Peyer's patch (tissue), 4 donors: ENCODE data around the gene EDC3. TPM values are rescaled to one million over a fixed set of nuclear protein-coding genes. Genes with fewer than 3 reads are reported as not detected.
"Not testable (repeated sequence)": the region's sequence is repeated elsewhere in the genome, so short reads cannot be mapped to it uniquely, and the experiment has no call there.

Experiments used
- DNase-seq, 3 donors: peaks; one replicate each; pipeline ENCODE4 v3.0.0-alpha.2; 2017 to 2019
- H3K27ac ChIP-seq, 4 donors: fragments of 200-600 bp; sonication (generic); one replicate each; pipeline ENCODE4 v1.5.1; 2016 to 2019
- H3K27me3 ChIP-seq, 2 donors: fragments of 200-600 bp; sonication (generic); one replicate each; pipeline ENCODE4 v1.5.1; 2019
- H3K36me3 ChIP-seq, 3 donors: fragments of 200-600 bp; sonication (generic); one replicate each; pipeline ENCODE4 v1.5.1; 2016 to 2019
- H3K4me1 ChIP-seq, 4 donors: fragments of 200-600 bp; sonication (generic); one replicate each; pipeline ENCODE4 v1.5.1; 2016 to 2019
- H3K4me3 ChIP-seq, 4 donors: fragments of 200-600 bp; sonication (generic); 1 replicate in 3 of 4; 2 replicates in 1 of 4; pipeline ENCODE4 v1.5.1; 2016 to 2019; ENCODE audit warnings: mild to moderate bottlenecking in 1 of 4
- H3K9me3 ChIP-seq, 4 donors: fragments of 200-600 bp; sonication (generic); one replicate each; pipeline ENCODE4 v1.5.1; 2016 to 2019; ENCODE audit warnings: mild to moderate bottlenecking in 1 of 4
- POLR2A ChIP-seq, 2 donors: fragments of 450-650 bp; IDR thresholded peaks; one replicate each; pipeline ENCODE4 v1.5.1; 2017; ENCODE audit warnings: antibody characterized with exemption in 2 of 2, mild to moderate bottlenecking in 2 of 2, moderate library complexity in 2 of 2
- total RNA-seq, 4 donors: library from RNA; depleted of rRNA; stranded (reverse); fragments of >200 nt; gene quantifications; one replicate each; pipeline ENCODE4 v1.1.0, GENCODE V29; 2016
- TF ChIP-seq, protein P1 (sequence below), 6 experiments: fragments of 450-650 bp in 4 of 6; fragments of 200-600 bp in 2 of 6; sonication (generic) in 1 of 6; IDR thresholded peaks; one replicate each; pipeline ENCODE4 v1.5.1; 2017 to 2019; ENCODE audit warnings: antibody characterized with exemption in 6 of 6, mild to moderate bottlenecking in 3 of 6, moderate library complexity in 1 of 6

The EDC3 gene
- total RNA-seq, 4 donors from 2014 or later = 23.5 to 43.7 (median 32.2) TPM

DNA sequence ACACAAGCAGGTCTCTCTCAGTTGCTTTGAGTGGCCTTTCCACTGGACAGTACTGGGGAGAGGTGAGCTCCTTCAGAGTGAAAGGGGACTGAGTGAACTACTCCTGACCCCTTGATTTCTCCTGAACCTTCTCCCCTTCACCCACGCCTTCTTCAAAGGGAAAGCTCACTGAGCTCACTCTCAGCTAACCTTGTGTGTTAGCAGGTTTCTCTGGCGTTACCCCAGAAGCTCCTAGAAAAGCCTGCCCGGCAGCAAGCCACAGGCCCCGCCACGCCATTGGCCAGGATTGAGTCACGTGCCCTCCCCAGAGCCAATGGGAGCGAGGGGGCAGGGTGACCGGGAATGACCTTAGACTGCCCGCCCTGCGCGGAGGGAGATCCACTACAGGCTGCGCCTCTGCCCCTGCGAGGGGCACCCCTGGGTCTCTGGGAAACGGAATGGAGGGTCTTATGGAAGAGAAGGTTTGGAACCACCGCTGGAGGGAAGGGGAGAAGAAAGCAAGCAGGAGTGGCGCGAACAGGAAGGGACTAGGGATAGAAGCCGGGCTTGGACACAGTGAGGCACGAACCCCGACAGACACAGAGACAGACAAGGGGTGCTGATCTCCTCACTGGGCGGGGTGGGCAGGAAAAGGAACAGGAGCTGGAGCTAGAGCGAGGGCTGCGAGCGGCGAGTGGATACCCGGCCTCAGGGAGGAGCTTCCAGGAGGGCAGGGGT, 97.5 kb downstream of the EDC3 start:
- Histone ChIP-seq H3K27ac (peak overlapping the region; percentile 76 to 84 (median 80)), H3K36me3 (peaks cover 0 to 9% (median 0%) of the 10 kb centered on the region in 3 donors), H3K4me1 (peaks cover 0 to 18% (median 3%) of the 10 kb centered on the region in 4 donors), H3K27me3 (no peaks in the 10 kb centered on the region), H3K4me3 (peak overlapping the region; percentile 46 to 72 (median 63)), H3K9me3 (no peaks in the 10 kb centered on the region)
- peak; percentile 95 to 98 (median 97) for DNase-seq
- TF ChIP-seq, protein P1, sequence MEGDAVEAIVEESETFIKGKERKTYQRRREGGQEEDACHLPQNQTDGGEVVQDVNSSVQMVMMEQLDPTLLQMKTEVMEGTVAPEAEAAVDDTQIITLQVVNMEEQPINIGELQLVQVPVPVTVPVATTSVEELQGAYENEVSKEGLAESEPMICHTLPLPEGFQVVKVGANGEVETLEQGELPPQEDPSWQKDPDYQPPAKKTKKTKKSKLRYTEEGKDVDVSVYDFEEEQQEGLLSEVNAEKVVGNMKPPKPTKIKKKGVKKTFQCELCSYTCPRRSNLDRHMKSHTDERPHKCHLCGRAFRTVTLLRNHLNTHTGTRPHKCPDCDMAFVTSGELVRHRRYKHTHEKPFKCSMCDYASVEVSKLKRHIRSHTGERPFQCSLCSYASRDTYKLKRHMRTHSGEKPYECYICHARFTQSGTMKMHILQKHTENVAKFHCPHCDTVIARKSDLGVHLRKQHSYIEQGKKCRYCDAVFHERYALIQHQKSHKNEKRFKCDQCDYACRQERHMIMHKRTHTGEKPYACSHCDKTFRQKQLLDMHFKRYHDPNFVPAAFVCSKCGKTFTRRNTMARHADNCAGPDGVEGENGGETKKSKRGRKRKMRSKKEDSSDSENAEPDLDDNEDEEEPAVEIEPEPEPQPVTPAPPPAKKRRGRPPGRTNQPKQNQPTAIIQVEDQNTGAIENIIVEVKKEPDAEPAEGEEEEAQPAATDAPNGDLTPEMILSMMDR (IDR thresholded peaks at IDR 0.05) = no peak
- TF ChIP-seq POLR2A (IDR thresholded peaks at IDR 0.05) = peak; percentile 68 to 75

DNA sequence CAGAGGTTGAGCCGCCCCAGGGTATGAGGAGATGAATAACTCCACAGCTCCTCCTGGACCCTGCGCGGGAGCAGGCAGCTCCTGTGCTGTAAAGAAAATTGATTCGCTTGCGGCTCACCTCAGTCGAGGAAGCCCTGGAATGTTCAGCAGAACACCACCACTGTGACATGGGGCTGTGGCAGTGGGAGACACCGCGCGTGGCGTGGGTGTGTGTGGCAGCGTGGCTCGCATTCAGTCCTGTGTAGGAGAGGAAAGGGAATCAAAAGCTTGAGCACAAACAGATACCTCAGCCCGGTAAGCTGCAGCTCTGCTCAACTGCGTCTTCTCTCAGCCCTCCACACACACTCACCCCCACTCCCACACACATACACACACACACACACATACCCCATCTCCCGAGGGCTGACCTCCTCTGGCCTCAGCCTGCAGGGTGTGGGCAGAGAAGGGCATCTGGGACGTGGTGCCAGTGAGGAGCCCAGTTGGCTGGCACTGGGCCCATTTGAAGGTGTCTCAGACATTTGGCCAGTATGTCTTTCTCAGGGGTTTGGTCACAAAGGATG, 98.6 kb downstream of the EDC3 start:
- not testable (repeated sequence) for H3K27me3 ChIP-seq, H3K4me3 ChIP-seq, H3K9me3 ChIP-seq, H3K27ac ChIP-seq, DNase-seq
- H3K36me3 ChIP-seq = peaks cover 0 to 19% (median 0%) of the 10 kb centered on the region in 3 donors
- H3K4me1 ChIP-seq = peaks cover 0 to 18% (median 3%) of the 10 kb centered on the region in 4 donors

DNA sequence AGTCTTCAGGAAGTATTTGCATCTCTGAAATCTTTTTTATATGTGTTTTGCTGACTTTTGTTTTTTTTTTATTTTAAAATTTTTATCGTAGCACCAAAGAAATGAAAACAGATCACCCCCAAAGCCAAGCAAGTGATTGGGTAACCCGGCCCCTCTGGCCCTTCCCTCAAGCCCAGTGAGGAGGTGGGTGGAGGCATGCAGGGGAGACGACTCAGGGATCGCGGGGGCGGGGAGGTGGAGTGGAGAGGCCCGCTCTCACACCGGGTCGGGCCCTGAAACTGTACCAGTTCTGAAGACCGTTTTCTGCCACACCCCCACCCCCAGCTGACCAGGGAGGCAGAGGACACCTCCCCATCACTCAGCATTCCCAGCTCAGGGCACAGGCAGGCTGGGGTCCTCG, 99.1 kb downstream of the EDC3 start:
- H3K27ac ChIP-seq, H3K4me3 ChIP-seq, DNase-seq, H3K9me3 ChIP-seq, H3K27me3 ChIP-seq: not testable (repeated sequence)
- Histone ChIP-seq H3K4me1 (peaks cover 0 to 18% (median 3%) of the 10 kb centered on the region in 4 donors), H3K36me3 (peaks cover 0 to 24% (median 0%) of the 10 kb centered on the region in 3 donors)

DNA sequence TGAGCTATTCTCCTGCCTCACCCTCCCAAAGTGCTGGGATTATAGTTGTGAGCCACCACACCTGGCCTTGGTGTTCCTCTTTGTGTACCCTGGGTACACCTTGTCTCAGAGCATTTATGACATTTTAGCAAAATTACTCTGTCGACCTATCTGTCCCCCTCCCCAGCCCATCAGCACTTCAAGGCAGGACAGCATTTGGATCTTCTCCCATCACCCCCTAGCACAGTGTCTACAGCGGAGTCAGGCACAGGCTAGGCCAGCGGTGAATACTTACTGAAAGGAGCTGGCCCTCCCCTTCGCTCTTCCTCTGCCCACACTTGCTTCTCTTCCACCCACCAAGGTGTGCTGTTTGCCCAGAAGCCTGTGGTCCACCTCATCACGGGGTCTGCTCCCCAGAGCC, 100.6 kb downstream of the EDC3 start:
- Histone ChIP-seq H3K36me3 (peaks cover 0 to 39% (median 0%) of the 10 kb centered on the region in 3 donors), H3K27me3 (no peaks in the 10 kb centered on the region), H3K9me3 (no peaks in the 10 kb centered on the region), H3K4me1 (peaks cover 0 to 18% (median 3%) of the 10 kb centered on the region in 4 donors), H3K4me3 (no peak overlapping the region), H3K27ac (no peak overlapping the region)
- DNase-seq = no peak
- TF ChIP-seq POLR2A (IDR thresholded peaks at IDR 0.05) = no peak
- TF ChIP-seq, protein P1 (IDR thresholded peaks at IDR 0.05) = no peak

DNA sequence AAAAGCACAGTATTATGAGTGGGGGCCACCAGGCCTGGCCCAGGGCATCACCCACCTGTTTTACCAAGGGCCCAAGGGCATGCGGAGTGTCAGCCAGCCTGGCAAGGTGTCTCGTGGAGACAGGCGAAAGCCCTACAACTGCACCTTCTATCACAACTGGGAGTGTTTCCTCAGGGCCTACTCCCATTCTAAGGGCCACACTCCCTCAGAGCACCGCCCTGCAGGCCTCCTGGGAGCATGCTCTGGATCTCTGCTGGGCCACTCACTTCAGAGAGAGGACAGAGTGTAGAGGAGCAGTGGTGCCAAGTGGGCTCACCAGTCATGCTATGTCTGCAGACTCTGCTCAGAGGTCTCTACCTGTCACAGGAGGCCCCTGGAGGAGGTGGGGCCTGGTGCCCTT, 101.4 kb downstream of the EDC3 start:
- H3K4me3 ChIP-seq = no peak overlapping the region
- no peak for DNase-seq
- H3K27ac ChIP-seq = no peak overlapping the region
- peaks cover 0 to 45% (median 0%) of the 10 kb centered on the region in 3 donors for H3K36me3 ChIP-seq
- no peaks in the 10 kb centered on the region for H3K27me3 ChIP-seq
- peaks cover 0 to 13% (median under 1%) of the 10 kb centered on the region in 4 donors for H3K4me1 ChIP-seq
- TF ChIP-seq, protein P1 (IDR thresholded peaks at IDR 0.05) = no peak
- TF ChIP-seq POLR2A (IDR thresholded peaks at IDR 0.05) = no peak
- no peaks in the 10 kb centered on the region for H3K9me3 ChIP-seq

DNA sequence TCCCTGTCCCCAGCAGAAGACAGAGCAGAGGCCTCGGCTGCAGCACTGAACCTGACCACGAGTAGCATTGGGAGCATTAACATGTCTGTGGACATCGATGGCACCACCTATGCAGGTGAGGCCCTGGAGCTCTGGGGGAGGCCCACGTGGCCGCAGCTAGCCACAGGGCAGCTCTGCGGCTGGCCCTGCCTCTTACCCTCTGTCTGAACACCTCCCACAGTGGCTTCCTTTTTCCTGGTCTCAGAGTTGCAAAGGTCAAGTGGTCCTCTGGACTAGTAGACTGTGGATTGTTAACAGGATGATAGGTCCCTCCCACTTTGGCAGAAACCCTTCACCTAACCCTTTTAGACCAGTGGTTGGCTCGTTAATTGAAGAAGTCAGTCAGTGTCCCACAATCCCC, 102.7 kb downstream of the EDC3 start:
- peaks cover 0 to 5% (median 0%) of the 10 kb centered on the region in 4 donors for H3K4me1 ChIP-seq
- no peaks in the 10 kb centered on the region for H3K9me3 ChIP-seq
- H3K4me3 ChIP-seq = no peak overlapping the region
- TF ChIP-seq, protein P1 (IDR thresholded peaks at IDR 0.05) = no peak
- no peak for TF ChIP-seq POLR2A (IDR thresholded peaks at IDR 0.05)
- peaks cover 0 to 45% (median 0%) of the 10 kb centered on the region in 3 donors for H3K36me3 ChIP-seq
- H3K27me3 ChIP-seq = no peaks in the 10 kb centered on the region
- no peak for DNase-seq
- no peak overlapping the region for H3K27ac ChIP-seq
